WTC11 (cell line): ENCODE results near the gene EPM2AIP1.

Experiments used
- ATF1 ChIP-seq: sonication (generic); formaldehyde crosslinking; IDR thresholded peaks from 2 replicates; pipeline ENCODE4 v1.8.1; 2023; ENCODE audit warnings: mild to moderate bottlenecking, moderate library complexity, missing genetic modification reagents
- CREB1 ChIP-seq: sonication (generic); formaldehyde crosslinking; IDR thresholded peaks from 2 replicates; pipeline ENCODE4 v1.8.0; 2023; ENCODE audit warnings: mild to moderate bottlenecking, missing genetic modification reagents
- CTCF ChIP-seq: fragments of 200-600 bp; IDR thresholded peaks from 2 replicates; pipeline ENCODE4 v1.8.0; 2022; ENCODE audit warnings: antibody characterized with exemption
- E2F4 ChIP-seq: sonication (generic); formaldehyde crosslinking; IDR thresholded peaks from 2 replicates; pipeline ENCODE4 v1.8.1; 2022; ENCODE audit warnings: low read depth, mild to moderate bottlenecking, moderate library complexity, missing genetic modification reagents, borderline replicate concordance
- FOXP1 ChIP-seq: sonication (generic); formaldehyde crosslinking; IDR thresholded peaks from 2 replicates; pipeline ENCODE4 v1.8.0; 2022; ENCODE audit warnings: missing genetic modification reagents, mild to moderate bottlenecking, moderate library complexity, borderline replicate concordance
- GRHL2 ChIP-seq: fragments of 250-450 bp; sonication (Bioruptor Pico); IDR thresholded peaks from 2 replicates; pipeline ENCODE4 v1.8.0; 2022; ENCODE audit warnings: mild to moderate bottlenecking, moderate library complexity; ENCODE audit not compliant: insufficient replicate concordance, severe bottlenecking
- JUN ChIP-seq: sonication (generic); formaldehyde crosslinking; IDR thresholded peaks from 2 replicates; pipeline ENCODE4 v1.8.0; 2023; ENCODE audit warnings: mild to moderate bottlenecking, missing genetic modification reagents
- TCF7 ChIP-seq: sonication (generic); formaldehyde crosslinking; IDR thresholded peaks from 2 replicates; pipeline ENCODE4 v1.8.0; 2022; ENCODE audit warnings: mild to moderate bottlenecking, low read depth, missing genetic modification reagents, moderate library complexity
- TF ChIP-seq, protein P1 (sequence below): sonication (generic); formaldehyde crosslinking; IDR thresholded peaks from 2 replicates; pipeline ENCODE4 v1.8.0; 2022; ENCODE audit warnings: missing genetic modification reagents

- TF ChIP-seq CTCF (no peak), FOXP1 (no peak), JUN (CRISPR knock-in tag) (no peak), ATF1 (CRISPR knock-in tag) (no peak), CREB1 (CRISPR knock-in tag) (no peak), E2F4 (CRISPR knock-in tag) (no peak), TCF7 (CRISPR knock-in tag) (no peak), GRHL2 (no peak)
- TF ChIP-seq, protein P1, sequence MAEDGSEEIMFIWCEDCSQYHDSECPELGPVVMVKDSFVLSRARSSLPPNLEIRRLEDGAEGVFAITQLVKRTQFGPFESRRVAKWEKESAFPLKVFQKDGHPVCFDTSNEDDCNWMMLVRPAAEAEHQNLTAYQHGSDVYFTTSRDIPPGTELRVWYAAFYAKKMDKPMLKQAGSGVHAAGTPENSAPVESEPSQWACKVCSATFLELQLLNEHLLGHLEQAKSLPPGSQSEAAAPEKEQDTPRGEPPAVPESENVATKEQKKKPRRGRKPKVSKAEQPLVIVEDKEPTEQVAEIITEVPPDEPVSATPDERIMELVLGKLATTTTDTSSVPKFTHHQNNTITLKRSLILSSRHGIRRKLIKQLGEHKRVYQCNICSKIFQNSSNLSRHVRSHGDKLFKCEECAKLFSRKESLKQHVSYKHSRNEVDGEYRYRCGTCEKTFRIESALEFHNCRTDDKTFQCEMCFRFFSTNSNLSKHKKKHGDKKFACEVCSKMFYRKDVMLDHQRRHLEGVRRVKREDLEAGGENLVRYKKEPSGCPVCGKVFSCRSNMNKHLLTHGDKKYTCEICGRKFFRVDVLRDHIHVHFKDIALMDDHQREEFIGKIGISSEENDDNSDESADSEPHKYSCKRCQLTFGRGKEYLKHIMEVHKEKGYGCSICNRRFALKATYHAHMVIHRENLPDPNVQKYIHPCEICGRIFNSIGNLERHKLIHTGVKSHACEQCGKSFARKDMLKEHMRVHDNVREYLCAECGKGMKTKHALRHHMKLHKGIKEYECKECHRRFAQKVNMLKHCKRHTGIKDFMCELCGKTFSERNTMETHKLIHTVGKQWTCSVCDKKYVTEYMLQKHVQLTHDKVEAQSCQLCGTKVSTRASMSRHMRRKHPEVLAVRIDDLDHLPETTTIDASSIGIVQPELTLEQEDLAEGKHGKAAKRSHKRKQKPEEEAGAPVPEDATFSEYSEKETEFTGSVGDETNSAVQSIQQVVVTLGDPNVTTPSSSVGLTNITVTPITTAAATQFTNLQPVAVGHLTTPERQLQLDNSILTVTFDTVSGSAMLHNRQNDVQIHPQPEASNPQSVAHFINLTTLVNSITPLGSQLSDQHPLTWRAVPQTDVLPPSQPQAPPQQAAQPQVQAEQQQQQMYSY (CRISPR knock-in tag) = no peak
Measured at GRCh38 chr3:37031096-37031682, 38.3 kb upstream of the EPM2AIP1 start.
